WTC11 (cell line): ENCODE data around the gene CTNNAL1. TPM values are rescaled to one million over a fixed set of nuclear protein-coding genes. Genes with fewer than 3 reads are reported as not detected.

Experiments
- ATAC-seq: fragments of 200-7000 bp; cut with Tn5 transposase; 2 replicates; pipeline ENCODE4 v1.10.0; 2021; ENCODE audit warnings: mild to moderate bottlenecking, moderate library complexity
- CTCF ChIA-PET: fragments of 300-600 bp; sonication (Branson Sonifier 250); formaldehyde crosslinking; loops from one replicate; lab custom pipeline; 2021; ENCODE audit warnings: antibody characterized with exemption; lab: Charles Lee
- POLR2A ChIA-PET: fragments of 350-600 bp; sonication (Branson Sonifier 250); formaldehyde crosslinking; loops from one replicate; lab custom pipeline; 2021; ENCODE audit warnings: antibody characterized with exemption; lab: Charles Lee
- DNase-seq: peaks from one replicate; pipeline ENCODE4 v3.0.0; 2021; ENCODE audit warnings: low spot score
- H3K27ac Mint-ChIP-seq: 2 replicates; pipeline ENCODE4 v1.8.0; 2021; ENCODE audit warnings: mixed read lengths
- H3K27me3 Mint-ChIP-seq: 2 replicates; pipeline ENCODE4 v1.8.0; 2021; ENCODE audit warnings: low read depth, mild to moderate bottlenecking, moderate library complexity, mixed read lengths
- H3K36me3 Mint-ChIP-seq: 2 replicates; pipeline ENCODE4 v1.8.0; 2021; ENCODE audit warnings: mixed read lengths
- H3K4me1 Mint-ChIP-seq: 2 replicates; pipeline ENCODE4 v1.8.0; 2022; ENCODE audit warnings: mixed read lengths
- H3K4me3 Mint-ChIP-seq: 2 replicates; pipeline ENCODE4 v1.8.0; 2021; ENCODE audit warnings: mild to moderate bottlenecking, moderate library complexity, mixed read lengths
- H3K9me3 Mint-ChIP-seq: 2 replicates; pipeline ENCODE4 v1.8.0; 2021; ENCODE audit warnings: mixed read lengths
- CBFB ChIP-seq: sonication (generic); formaldehyde crosslinking; IDR thresholded peaks from 2 replicates; pipeline ENCODE4 v1.8.1; 2022; ENCODE audit warnings: mild to moderate bottlenecking, low read depth, missing genetic modification reagents
- EMX1 ChIP-seq: fragments of 250-450 bp; sonication (Bioruptor Pico); IDR thresholded peaks from 2 replicates; pipeline ENCODE4 v1.8.0; 2021; ENCODE audit warnings: mild to moderate bottlenecking
- GRHL2 ChIP-seq: fragments of 250-450 bp; sonication (Bioruptor Pico); IDR thresholded peaks from 2 replicates; pipeline ENCODE4 v1.8.0; 2022; ENCODE audit warnings: mild to moderate bottlenecking, moderate library complexity; ENCODE audit not compliant: insufficient replicate concordance, severe bottlenecking
- HMGA2 ChIP-seq: fragments of 250-450 bp; sonication (Bioruptor Pico); IDR thresholded peaks from 2 replicates; pipeline ENCODE4 v1.4.0; 2021; ENCODE audit warnings: mild to moderate bottlenecking, moderate library complexity
- KAT7 ChIP-seq: sonication (generic); formaldehyde crosslinking; IDR thresholded peaks from 2 replicates; pipeline ENCODE4 v1.8.1; 2023; ENCODE audit warnings: missing genetic modification reagents, mild to moderate bottlenecking, borderline replicate concordance
- MXD4 ChIP-seq: fragments of 250-450 bp; sonication (Bioruptor Pico); IDR thresholded peaks from 2 replicates; pipeline ENCODE4 v1.8.0; 2021; ENCODE audit warnings: mild to moderate bottlenecking, moderate library complexity, borderline replicate concordance
- NR2C2 ChIP-seq: sonication (generic); formaldehyde crosslinking; IDR thresholded peaks from 2 replicates; pipeline ENCODE4 v1.8.0; 2022; ENCODE audit warnings: mild to moderate bottlenecking, missing genetic modification reagents
- NR3C1 ChIP-seq: sonication (generic); formaldehyde crosslinking; conservative IDR thresholded peaks from 2 replicates; pipeline ENCODE4 v1.8.1; 2023; ENCODE audit warnings: low read depth, mild to moderate bottlenecking, missing genetic modification reagents
- SMAD4 ChIP-seq: sonication (generic); formaldehyde crosslinking; IDR thresholded peaks from 2 replicates; pipeline ENCODE4 v1.8.0; 2022; ENCODE audit warnings: mild to moderate bottlenecking, missing genetic modification reagents
- STAT6 ChIP-seq: sonication (generic); formaldehyde crosslinking; conservative IDR thresholded peaks from 2 replicates; pipeline ENCODE4 v1.8.1; 2023; ENCODE audit warnings: mild to moderate bottlenecking, low read depth, missing genetic modification reagents, moderate library complexity
- TCF7 ChIP-seq: sonication (generic); formaldehyde crosslinking; IDR thresholded peaks from 2 replicates; pipeline ENCODE4 v1.8.0; 2022; ENCODE audit warnings: mild to moderate bottlenecking, low read depth, missing genetic modification reagents, moderate library complexity
- TEAD4 ChIP-seq: sonication (generic); formaldehyde crosslinking; IDR thresholded peaks from 2 replicates; pipeline ENCODE4 v1.8.0; 2022; ENCODE audit warnings: mild to moderate bottlenecking, missing genetic modification reagents
- ZMAT4 ChIP-seq: fragments of 250-450 bp; sonication (Bioruptor Pico); IDR thresholded peaks from 2 replicates; pipeline ENCODE4 v1.9.0; 2021; ENCODE audit warnings: mild to moderate bottlenecking
- ZNF121 ChIP-seq: sonication (generic); formaldehyde crosslinking; IDR thresholded peaks from 2 replicates; pipeline ENCODE4 v1.8.0; 2023; ENCODE audit warnings: missing genetic modification reagents
- ZNF232 ChIP-seq: sonication (generic); formaldehyde crosslinking; IDR thresholded peaks from 2 replicates; pipeline ENCODE4 v1.8.0; 2022; ENCODE audit warnings: mild to moderate bottlenecking, missing genetic modification reagents
- total RNA-seq: library from RNA; stranded (reverse); gene quantifications from 3 replicates; pipeline ENCODE4 v1.2.3, GENCODE V29; 2021
- TF ChIP-seq, protein P1 (sequence below): sonication (generic); formaldehyde crosslinking; IDR thresholded peaks from 2 replicates; pipeline ENCODE4 v1.8.1; 2023; ENCODE audit warnings: mild to moderate bottlenecking, missing genetic modification reagents
- TF ChIP-seq, protein P2 (sequence below): sonication (generic); formaldehyde crosslinking; IDR thresholded peaks from 2 replicates; pipeline ENCODE4 v1.8.1; 2023; ENCODE audit warnings: mild to moderate bottlenecking, missing genetic modification reagents, moderate library complexity
- TF ChIP-seq, protein P3 (sequence below): fragments of 250-450 bp; sonication (Bioruptor Pico); conservative IDR thresholded peaks from 2 replicates; pipeline ENCODE4 v1.9.0; 2021; ENCODE audit warnings: mild to moderate bottlenecking
- TF ChIP-seq, protein P4 (sequence below): fragments of 250-450 bp; sonication (Bioruptor Pico); IDR thresholded peaks from 2 replicates; pipeline ENCODE4 v1.9.0; 2021; ENCODE audit warnings: moderate library complexity, mild to moderate bottlenecking, inconsistent platforms, borderline replicate concordance
- TF ChIP-seq, protein P5 (sequence below): fragments of 250-450 bp; sonication (Bioruptor Pico); IDR thresholded peaks from 2 replicates; pipeline ENCODE4 v1.9.0; 2021; ENCODE audit warnings: mild to moderate bottlenecking

The CTNNAL1 gene
- total RNA-seq, 1 experiment from 2014 or later: 53.1 TPM

- ChIA-PET POLR2A (no interaction called here), CTCF (no interaction called here)
- Mint-ChIP-seq H3K27ac (no peak overlapping the region), H3K4me3 (no peak overlapping the region), H3K36me3 (peaks cover 74% of the 10 kb centered on the region), H3K27me3 (no peaks in the 10 kb centered on the region), H3K9me3 (no peaks in the 10 kb centered on the region), H3K4me1 (peaks cover 23% of the 10 kb centered on the region)
- DNase-seq: no peak
- no peak for ATAC-seq
- TF ChIP-seq, protein P1, sequence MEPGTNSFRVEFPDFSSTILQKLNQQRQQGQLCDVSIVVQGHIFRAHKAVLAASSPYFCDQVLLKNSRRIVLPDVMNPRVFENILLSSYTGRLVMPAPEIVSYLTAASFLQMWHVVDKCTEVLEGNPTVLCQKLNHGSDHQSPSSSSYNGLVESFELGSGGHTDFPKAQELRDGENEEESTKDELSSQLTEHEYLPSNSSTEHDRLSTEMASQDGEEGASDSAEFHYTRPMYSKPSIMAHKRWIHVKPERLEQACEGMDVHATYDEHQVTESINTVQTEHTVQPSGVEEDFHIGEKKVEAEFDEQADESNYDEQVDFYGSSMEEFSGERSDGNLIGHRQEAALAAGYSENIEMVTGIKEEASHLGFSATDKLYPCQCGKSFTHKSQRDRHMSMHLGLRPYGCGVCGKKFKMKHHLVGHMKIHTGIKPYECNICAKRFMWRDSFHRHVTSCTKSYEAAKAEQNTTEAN (CRISPR knock-in tag): no peak
- TF ChIP-seq ZNF232: no peak
- TF ChIP-seq, protein P2, sequence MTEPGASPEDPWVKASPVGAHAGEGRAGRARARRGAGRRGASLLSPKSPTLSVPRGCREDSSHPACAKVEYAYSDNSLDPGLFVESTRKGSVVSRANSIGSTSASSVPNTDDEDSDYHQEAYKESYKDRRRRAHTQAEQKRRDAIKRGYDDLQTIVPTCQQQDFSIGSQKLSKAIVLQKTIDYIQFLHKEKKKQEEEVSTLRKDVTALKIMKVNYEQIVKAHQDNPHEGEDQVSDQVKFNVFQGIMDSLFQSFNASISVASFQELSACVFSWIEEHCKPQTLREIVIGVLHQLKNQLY (CRISPR knock-in tag): no peak
- TF ChIP-seq CBFB: no peak
Observed at GRCh38 chr9:109052416-109052815, 39.1 kb upstream of the CTNNAL1 start.

GRCh38 chr9:109051733-109052132 lies 38.4 kb upstream of the CTNNAL1 start:
- TF ChIP-seq HMGA2 (CRISPR knock-in tag) (no peak), NR3C1 (no peak), GRHL2 (CRISPR knock-in tag) (no peak), TEAD4 (CRISPR knock-in tag) (no peak), SMAD4 (CRISPR knock-in tag) (no peak), KAT7 (CRISPR knock-in tag) (no peak), MXD4 (CRISPR knock-in tag) (no peak)
- TF ChIP-seq, all 79 proteins: peak for 0
- H3K4me1 Mint-ChIP-seq: peaks cover 23% of the 10 kb centered on the region
- H3K9me3 Mint-ChIP-seq: no peaks in the 10 kb centered on the region
- ChIA-PET POLR2A (no interaction called here), CTCF (no interaction called here)
- no peaks in the 10 kb centered on the region for H3K27me3 Mint-ChIP-seq
- ATAC-seq: no peak
- H3K27ac Mint-ChIP-seq: no peak overlapping the region
- H3K36me3 Mint-ChIP-seq: peaks cover 73% of the 10 kb centered on the region
- no peak for DNase-seq
- H3K4me3 Mint-ChIP-seq: no peak overlapping the region

DNA sequence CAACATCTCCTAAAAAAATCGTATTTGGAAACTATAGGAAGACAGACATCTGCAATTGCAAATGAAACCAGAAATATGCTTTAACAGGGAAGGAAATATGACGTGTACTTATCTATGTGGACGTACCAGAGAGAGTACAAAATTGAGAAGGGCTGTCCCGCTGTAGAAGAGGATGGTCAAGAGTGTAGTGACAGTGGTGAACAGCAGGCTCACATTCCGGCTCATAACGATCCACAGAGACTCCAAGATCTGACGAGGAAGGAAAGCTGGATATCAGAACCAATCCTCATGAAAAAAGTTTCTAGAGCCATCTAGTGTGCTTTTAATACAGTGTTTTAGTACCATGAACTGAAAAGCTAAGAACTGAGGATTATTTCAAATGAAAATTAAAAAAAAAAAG lies 37.1 kb upstream of the CTNNAL1 start:
- H3K36me3 Mint-ChIP-seq: peaks cover 77% of the 10 kb centered on the region
- TF ChIP-seq, protein P3, sequence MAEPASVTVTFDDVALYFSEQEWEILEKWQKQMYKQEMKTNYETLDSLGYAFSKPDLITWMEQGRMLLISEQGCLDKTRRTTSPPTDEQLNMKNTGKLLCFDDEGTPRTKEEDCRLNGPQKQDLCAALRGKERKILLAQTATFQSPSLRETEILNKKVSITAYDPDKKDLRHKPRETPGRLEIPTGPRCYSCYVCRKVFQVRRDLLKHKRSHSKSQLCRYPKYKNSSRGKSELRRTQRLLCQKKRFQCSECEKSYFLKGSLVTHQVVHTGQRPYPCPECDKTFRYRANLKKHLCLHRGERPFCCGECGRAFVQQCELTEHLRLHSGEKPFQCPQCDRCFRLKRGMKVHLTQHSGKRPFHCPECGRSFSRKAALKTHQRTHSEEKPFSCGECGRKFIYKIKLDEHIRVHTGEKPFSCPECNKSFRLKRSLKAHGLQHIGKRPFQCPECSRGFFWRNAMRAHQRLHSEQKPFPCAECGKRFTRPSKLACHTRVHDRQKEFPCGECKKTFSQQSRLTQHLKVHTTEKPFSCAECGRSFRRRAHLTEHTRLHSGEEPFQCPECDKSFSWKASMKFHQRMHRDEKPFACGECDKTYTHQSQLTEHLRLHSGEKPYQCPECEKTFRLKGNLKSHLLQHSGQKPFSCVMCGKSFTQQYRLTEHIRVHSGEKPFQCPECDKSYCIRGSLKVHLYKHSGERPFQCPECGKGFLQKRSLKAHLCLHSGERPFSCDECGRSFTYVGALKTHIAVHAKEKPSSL (CRISPR knock-in tag): no peak
- TF ChIP-seq TCF7 (CRISPR knock-in tag) (no peak), ZMAT4 (CRISPR knock-in tag) (no peak), KAT7 (CRISPR knock-in tag) (no peak), ZNF121 (CRISPR knock-in tag) (no peak), STAT6 (CRISPR knock-in tag) (no peak), NR2C2 (CRISPR knock-in tag) (no peak), EMX1 (CRISPR knock-in tag) (no peak)
- TF ChIP-seq, protein P4, sequence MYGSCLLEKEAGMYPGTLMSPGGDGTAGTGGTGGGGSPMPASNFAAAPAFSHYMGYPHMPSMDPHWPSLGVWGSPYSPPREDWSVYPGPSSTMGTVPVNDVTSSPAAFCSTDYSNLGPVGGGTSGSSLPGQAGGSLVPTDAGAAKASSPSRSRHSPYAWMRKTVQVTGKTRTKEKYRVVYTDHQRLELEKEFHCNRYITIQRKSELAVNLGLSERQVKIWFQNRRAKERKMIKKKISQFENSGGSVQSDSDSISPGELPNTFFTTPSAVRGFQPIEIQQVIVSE (CRISPR knock-in tag): no peak
- TF ChIP-seq, protein P5, sequence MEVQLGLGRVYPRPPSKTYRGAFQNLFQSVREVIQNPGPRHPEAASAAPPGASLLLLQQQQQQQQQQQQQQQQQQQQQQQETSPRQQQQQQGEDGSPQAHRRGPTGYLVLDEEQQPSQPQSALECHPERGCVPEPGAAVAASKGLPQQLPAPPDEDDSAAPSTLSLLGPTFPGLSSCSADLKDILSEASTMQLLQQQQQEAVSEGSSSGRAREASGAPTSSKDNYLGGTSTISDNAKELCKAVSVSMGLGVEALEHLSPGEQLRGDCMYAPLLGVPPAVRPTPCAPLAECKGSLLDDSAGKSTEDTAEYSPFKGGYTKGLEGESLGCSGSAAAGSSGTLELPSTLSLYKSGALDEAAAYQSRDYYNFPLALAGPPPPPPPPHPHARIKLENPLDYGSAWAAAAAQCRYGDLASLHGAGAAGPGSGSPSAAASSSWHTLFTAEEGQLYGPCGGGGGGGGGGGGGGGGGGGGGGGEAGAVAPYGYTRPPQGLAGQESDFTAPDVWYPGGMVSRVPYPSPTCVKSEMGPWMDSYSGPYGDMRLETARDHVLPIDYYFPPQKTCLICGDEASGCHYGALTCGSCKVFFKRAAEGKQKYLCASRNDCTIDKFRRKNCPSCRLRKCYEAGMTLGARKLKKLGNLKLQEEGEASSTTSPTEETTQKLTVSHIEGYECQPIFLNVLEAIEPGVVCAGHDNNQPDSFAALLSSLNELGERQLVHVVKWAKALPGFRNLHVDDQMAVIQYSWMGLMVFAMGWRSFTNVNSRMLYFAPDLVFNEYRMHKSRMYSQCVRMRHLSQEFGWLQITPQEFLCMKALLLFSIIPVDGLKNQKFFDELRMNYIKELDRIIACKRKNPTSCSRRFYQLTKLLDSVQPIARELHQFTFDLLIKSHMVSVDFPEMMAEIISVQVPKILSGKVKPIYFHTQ (CRISPR knock-in tag): no peak

More for the DNA sequence above, 37.1 kb upstream of the CTNNAL1 start:
- H3K9me3 Mint-ChIP-seq: no peaks in the 10 kb centered on the region
- peaks cover 20% of the 10 kb centered on the region for H3K4me1 Mint-ChIP-seq
- CTCF ChIA-PET: interaction anchor here (0.6 kb wide), 1 partner anchor 359 kb away, joined by 3 read pairs; no protein-coding TSS in a partner anchor
- H3K27ac Mint-ChIP-seq: no peak overlapping the region
- no peak for ATAC-seq
- no peak for DNase-seq
- no peaks in the 10 kb centered on the region for H3K27me3 Mint-ChIP-seq
- POLR2A ChIA-PET: no interaction called here
- H3K4me3 Mint-ChIP-seq: no peak overlapping the region
